Glutamatergic neuron (in vitro differentiated cells): ENCODE data around the gene CCDC127. TPM values are rescaled to one million over a fixed set of nuclear protein-coding genes. Genes with fewer than 3 reads are reported as not detected.

Experiments
- DNase-seq: peaks from one replicate; pipeline ENCODE4 v3.0.0; 2022
- H3K27ac Mint-ChIP-seq: one replicate; pipeline ENCODE4 v1.8.0; 2020; ENCODE audit warnings: mild to moderate bottlenecking, mixed read lengths, inconsistent platforms; ENCODE audit not compliant: unreplicated experiment
- H3K27me3 Mint-ChIP-seq: one replicate; pipeline ENCODE4 v1.8.0; 2020; ENCODE audit warnings: mild to moderate bottlenecking, moderate library complexity, mixed read lengths, inconsistent platforms; ENCODE audit not compliant: unreplicated experiment
- H3K36me3 Mint-ChIP-seq: one replicate; pipeline ENCODE4 v1.8.0; 2020; ENCODE audit warnings: mild to moderate bottlenecking, mixed read lengths, inconsistent platforms; ENCODE audit not compliant: unreplicated experiment
- H3K4me1 Mint-ChIP-seq: one replicate; pipeline ENCODE4 v1.8.0; 2020; ENCODE audit warnings: mild to moderate bottlenecking, low read depth, mixed read lengths, inconsistent platforms; ENCODE audit not compliant: unreplicated experiment
- H3K4me3 Mint-ChIP-seq: one replicate; pipeline ENCODE4 v1.8.0; 2020; ENCODE audit warnings: mild to moderate bottlenecking, mixed read lengths, inconsistent platforms; ENCODE audit not compliant: unreplicated experiment
- H3K9me3 Mint-ChIP-seq: one replicate; pipeline ENCODE4 v1.8.0; 2020; ENCODE audit warnings: mild to moderate bottlenecking, moderate library complexity, mixed read lengths, inconsistent platforms; ENCODE audit not compliant: unreplicated experiment
- total RNA-seq: library from RNA; stranded (reverse); fragmentation: NEBNext Ultra II Directional; extraction: Animal tissue kit (Norgen Biotek cat#: 25700); gene quantifications from one replicate; pipeline ENCODE4 v1.2.1, GENCODE V29; 2021; ENCODE audit not compliant: unreplicated experiment
- TF ChIP-seq, protein P1 (sequence below): fragments of 200-600 bp; sonication (generic); IDR thresholded peaks from one replicate; pipeline ENCODE4 v1.5.0; 2021; ENCODE audit not compliant: partially characterized antibody, unreplicated experiment

CCDC127 gene
- total RNA-seq, 1 donor from 2014 or later: 11.9 TPM

GRCh38 chr5:156411-157072 lies 61.4 kb downstream of the CCDC127 start:
- peaks cover 13% of the 10 kb centered on the region for H3K36me3 Mint-ChIP-seq
- H3K4me1 Mint-ChIP-seq: peaks cover 17% of the 10 kb centered on the region
- DNase-seq: peak; percentile 12
- no peak overlapping the region for H3K4me3 Mint-ChIP-seq
- H3K27me3 Mint-ChIP-seq: peaks cover 5% of the 10 kb centered on the region
- no peak overlapping the region for H3K27ac Mint-ChIP-seq
- TF ChIP-seq, protein P1, sequence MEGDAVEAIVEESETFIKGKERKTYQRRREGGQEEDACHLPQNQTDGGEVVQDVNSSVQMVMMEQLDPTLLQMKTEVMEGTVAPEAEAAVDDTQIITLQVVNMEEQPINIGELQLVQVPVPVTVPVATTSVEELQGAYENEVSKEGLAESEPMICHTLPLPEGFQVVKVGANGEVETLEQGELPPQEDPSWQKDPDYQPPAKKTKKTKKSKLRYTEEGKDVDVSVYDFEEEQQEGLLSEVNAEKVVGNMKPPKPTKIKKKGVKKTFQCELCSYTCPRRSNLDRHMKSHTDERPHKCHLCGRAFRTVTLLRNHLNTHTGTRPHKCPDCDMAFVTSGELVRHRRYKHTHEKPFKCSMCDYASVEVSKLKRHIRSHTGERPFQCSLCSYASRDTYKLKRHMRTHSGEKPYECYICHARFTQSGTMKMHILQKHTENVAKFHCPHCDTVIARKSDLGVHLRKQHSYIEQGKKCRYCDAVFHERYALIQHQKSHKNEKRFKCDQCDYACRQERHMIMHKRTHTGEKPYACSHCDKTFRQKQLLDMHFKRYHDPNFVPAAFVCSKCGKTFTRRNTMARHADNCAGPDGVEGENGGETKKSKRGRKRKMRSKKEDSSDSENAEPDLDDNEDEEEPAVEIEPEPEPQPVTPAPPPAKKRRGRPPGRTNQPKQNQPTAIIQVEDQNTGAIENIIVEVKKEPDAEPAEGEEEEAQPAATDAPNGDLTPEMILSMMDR: no peak
- peaks cover 3% of the 10 kb centered on the region for H3K9me3 Mint-ChIP-seq

DNA sequence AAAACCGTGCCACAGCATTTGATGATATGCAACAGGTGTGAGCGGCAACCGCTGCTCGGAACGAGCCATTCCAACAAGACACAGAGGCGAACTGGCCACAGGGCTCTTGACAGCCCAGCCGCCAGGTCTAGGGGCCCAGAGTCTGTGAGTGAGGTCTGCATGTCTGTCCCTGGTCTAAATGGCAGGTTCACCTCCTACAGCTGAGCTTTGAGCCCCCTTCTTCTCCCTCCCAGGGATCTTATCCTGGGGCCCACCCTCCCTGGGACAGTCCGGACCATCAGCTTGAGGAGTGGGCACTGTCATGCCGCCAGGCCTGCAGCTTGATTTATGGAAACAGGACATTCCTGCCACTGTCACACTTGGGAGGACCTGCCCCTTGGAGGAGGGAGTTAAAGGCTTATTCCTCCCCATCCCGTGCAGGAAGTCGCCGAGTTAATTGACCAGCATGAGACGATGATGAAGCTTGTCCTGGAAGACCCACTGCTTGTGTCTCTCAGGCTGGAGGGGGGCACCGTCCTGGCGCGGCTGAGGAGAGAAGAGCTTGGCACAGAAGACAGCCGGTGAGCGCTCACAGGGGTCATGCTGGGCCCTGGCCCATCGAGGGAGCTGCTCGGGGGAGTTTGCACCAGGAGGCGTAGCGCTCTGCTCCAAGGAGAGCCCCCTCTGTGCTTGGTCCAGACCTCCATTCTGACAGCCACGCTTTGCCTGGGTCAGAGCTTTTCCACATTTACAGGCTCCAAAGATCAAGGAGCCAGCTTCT lies 62.1 kb downstream of the CCDC127 start:
- H3K27me3 Mint-ChIP-seq: peaks cover 5% of the 10 kb centered on the region
- peaks cover 15% of the 10 kb centered on the region for H3K4me1 Mint-ChIP-seq
- DNase-seq: peak; percentile 10
- H3K27ac Mint-ChIP-seq: no peak overlapping the region
- peaks cover 3% of the 10 kb centered on the region for H3K9me3 Mint-ChIP-seq
- H3K4me3 Mint-ChIP-seq: no peak overlapping the region
- peaks cover 13% of the 10 kb centered on the region for H3K36me3 Mint-ChIP-seq
- TF ChIP-seq, protein P1: no peak

DNA sequence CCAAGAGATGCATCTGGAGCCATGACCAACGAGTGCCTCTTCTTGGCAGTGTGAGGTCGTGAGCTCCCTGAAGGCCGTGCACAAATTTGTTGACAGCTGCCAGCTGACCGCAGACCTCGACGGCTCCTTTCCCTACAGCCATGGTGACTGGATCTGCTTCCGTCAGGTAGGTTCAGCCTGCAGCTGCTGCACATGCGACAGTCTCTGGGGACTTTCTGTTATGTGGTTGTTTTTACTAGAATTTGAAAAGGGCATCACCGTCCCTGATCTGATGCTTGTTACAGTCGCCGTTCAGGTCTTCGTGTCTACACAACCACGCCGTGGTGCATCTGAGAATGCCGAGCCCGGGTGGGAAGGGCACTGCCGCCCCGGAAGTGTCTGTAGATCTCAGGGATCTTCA lies 63.1 kb downstream of the CCDC127 start:
- Mint-ChIP-seq H3K9me3 (peaks cover 2% of the 10 kb centered on the region), H3K27ac (no peak overlapping the region), H3K27me3 (peaks cover 4% of the 10 kb centered on the region), H3K36me3 (peaks cover 13% of the 10 kb centered on the region), H3K4me3 (no peak overlapping the region), H3K4me1 (peaks cover 15% of the 10 kb centered on the region)
- TF ChIP-seq, protein P1: no peak
- peak; percentile 14 for DNase-seq

GRCh38 chr5:154236-154635 lies 63.7 kb downstream of the CCDC127 start:
- H3K27me3 Mint-ChIP-seq: peaks cover 4% of the 10 kb centered on the region
- H3K36me3 Mint-ChIP-seq: peaks cover 18% of the 10 kb centered on the region
- peak; percentile 8 for DNase-seq
- H3K27ac Mint-ChIP-seq: no peak overlapping the region
- H3K4me1 Mint-ChIP-seq: peaks cover 15% of the 10 kb centered on the region
- H3K9me3 Mint-ChIP-seq: peaks cover 7% of the 10 kb centered on the region
- TF ChIP-seq, protein P1: no peak
- no peak overlapping the region for H3K4me3 Mint-ChIP-seq

DNA sequence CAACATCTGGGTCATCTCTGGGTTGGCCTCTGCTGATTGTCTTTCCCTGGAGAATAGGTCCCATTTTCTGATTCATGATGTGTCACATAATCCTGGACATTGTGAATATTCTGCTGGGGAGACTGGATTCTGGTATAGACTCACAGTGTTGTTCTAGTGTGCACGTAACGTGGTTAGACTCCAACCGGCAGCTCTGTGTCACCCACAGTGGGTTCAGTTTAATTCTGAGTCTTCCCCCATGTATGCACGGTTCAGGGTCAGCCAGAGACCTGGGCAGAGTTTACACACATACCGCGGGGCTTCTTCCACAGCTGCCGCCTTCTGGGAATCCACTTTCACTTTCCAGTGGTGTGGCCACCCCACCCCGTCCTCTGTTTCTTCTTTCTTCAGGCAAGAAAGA lies 64.7 kb downstream of the CCDC127 start:
- H3K27me3 Mint-ChIP-seq: peaks cover 4% of the 10 kb centered on the region
- peaks cover 15% of the 10 kb centered on the region for H3K4me1 Mint-ChIP-seq
- peaks cover 20% of the 10 kb centered on the region for H3K36me3 Mint-ChIP-seq
- no peak overlapping the region for H3K4me3 Mint-ChIP-seq
- peaks cover 8% of the 10 kb centered on the region for H3K9me3 Mint-ChIP-seq
- TF ChIP-seq, protein P1: no peak
- H3K27ac Mint-ChIP-seq: peak overlapping the region; percentile 39
- no peak for DNase-seq
